HepG2 (cell line): ENCODE results near the gene BRPF1. TPM values are rescaled to one million over a fixed set of nuclear protein-coding genes. Genes with fewer than 3 reads are reported as not detected.

Experiments
- ATF4 ChIP-seq, 2 experiments: fragments of 450-650 bp in 1 of 2; sonication (generic) in 1 of 2; formaldehyde crosslinking; IDR thresholded peaks; 2 replicates each; pipeline versions ENCODE4 v1.5.0 to v1.8.0; 2020 to 2022; ENCODE audit warnings: mild to moderate bottlenecking in 1 of 2, missing genetic modification reagents in 1 of 2
- CEBPB ChIP-seq: IDR thresholded peaks from 2 replicates; pipeline ENCODE4 v1.6.1; 2011; ENCODE audit warnings: low read depth, low read length, improper control_type of control experiment, borderline replicate concordance
- ELF3 ChIP-seq: IDR thresholded peaks from 2 replicates; pipeline ENCODE4 v1.6.1; 2016; ENCODE audit warnings: missing genetic modification reagents, missing compliant biosample characterization
- GATAD2A ChIP-seq: IDR thresholded peaks from 2 replicates; pipeline ENCODE4 v1.6.1; 2016
- GMEB2 ChIP-seq: IDR thresholded peaks from 2 replicates; pipeline ENCODE4 v1.6.1; 2016; ENCODE audit warnings: missing biosample characterization, missing genetic modification reagents, low read depth
- HMG20A ChIP-seq: IDR thresholded peaks from 2 replicates; pipeline ENCODE4 v1.6.1; 2016; ENCODE audit warnings: borderline replicate concordance
- HNRNPH1 ChIP-seq: fragments of 200-400 bp; formaldehyde crosslinking; optimal IDR thresholded peaks from 2 replicates; pipeline ENCODE3; 2017; ENCODE audit warnings: mild to moderate bottlenecking, low read depth, low read length
- HNRNPUL1 ChIP-seq: fragments of 200-400 bp; formaldehyde crosslinking; IDR thresholded peaks from 2 replicates; pipeline ENCODE4 v1.6.1; 2017; ENCODE audit warnings: low read depth, mild to moderate bottlenecking, low read length, moderate library complexity
- JUND ChIP-seq: sonication (generic); formaldehyde crosslinking; IDR thresholded peaks from 2 replicates; pipeline ENCODE4 v1.8.0; 2022; ENCODE audit warnings: mild to moderate bottlenecking, missing genetic modification reagents
- KLF11 ChIP-seq: IDR thresholded peaks from 2 replicates; pipeline ENCODE4 v1.6.1; 2016; ENCODE audit warnings: missing compliant biosample characterization
- MBNL3 ChIP-seq: fragments of 250-450 bp; sonication (Bioruptor Pico); conservative IDR thresholded peaks from 2 replicates; pipeline ENCODE4 v1.8.0; 2022; ENCODE audit warnings: mild to moderate bottlenecking, inconsistent platforms
- NFE2L2 ChIP-seq: fragments of 150-350 bp; IDR thresholded peaks from 2 replicates; pipeline ENCODE4 v1.6.1; 2014; ENCODE audit warnings: low read length
- PATZ1 ChIP-seq: sonication (generic); formaldehyde crosslinking; IDR thresholded peaks from 2 replicates; pipeline ENCODE4 v1.4.0; 2020; ENCODE audit warnings: missing genetic modification reagents
- RBM22 ChIP-seq: fragments of 200-400 bp; formaldehyde crosslinking; optimal IDR thresholded peaks from 2 replicates; pipeline ENCODE3; 2017; ENCODE audit warnings: mild to moderate bottlenecking, low read length, moderate library complexity
- RNF219 ChIP-seq: sonication (generic); formaldehyde crosslinking; IDR thresholded peaks from 2 replicates; pipeline ENCODE4 v1.5.0; 2020; ENCODE audit warnings: mild to moderate bottlenecking, missing genetic modification reagents
- SOX5 ChIP-seq: IDR thresholded peaks from 2 replicates; pipeline ENCODE4 v1.6.1; 2016; ENCODE audit warnings: borderline replicate concordance
- TMF1 ChIP-seq: sonication (generic); formaldehyde crosslinking; IDR thresholded peaks from 2 replicates; pipeline ENCODE4 v1.8.1; 2022; ENCODE audit warnings: low read depth, missing genetic modification reagents
- YEATS2 ChIP-seq: sonication (generic); formaldehyde crosslinking; IDR thresholded peaks from 2 replicates; pipeline ENCODE4 v1.4.0; 2020; ENCODE audit warnings: missing genetic modification reagents, borderline replicate concordance
- ZFP90 ChIP-seq: sonication (generic); formaldehyde crosslinking; IDR thresholded peaks from 2 replicates; pipeline ENCODE4 v1.8.0; 2022; ENCODE audit warnings: missing genetic modification reagents, mild to moderate bottlenecking, inconsistent platforms, borderline replicate concordance
- ZMYM3 ChIP-seq: sonication (generic); formaldehyde crosslinking; IDR thresholded peaks from 2 replicates; pipeline ENCODE4 v1.5.1; 2020; ENCODE audit warnings: mild to moderate bottlenecking, missing genetic modification reagents
- ZNF121 ChIP-seq: sonication (generic); formaldehyde crosslinking; IDR thresholded peaks from 2 replicates; pipeline ENCODE4 v1.5.0; 2020; ENCODE audit warnings: mild to moderate bottlenecking, missing genetic modification reagents
- ZNF383 ChIP-seq: sonication (generic); formaldehyde crosslinking; IDR thresholded peaks from 2 replicates; pipeline ENCODE4 v1.4.0; 2020; ENCODE audit warnings: missing genetic modification reagents, mild to moderate bottlenecking, borderline replicate concordance
- ZNF644 ChIP-seq: IDR thresholded peaks from 2 replicates; pipeline ENCODE4 v1.6.1; 2016; ENCODE audit warnings: low read depth
- ZNF776 ChIP-seq: sonication (generic); formaldehyde crosslinking; IDR thresholded peaks from 2 replicates; pipeline ENCODE4 v1.4.0; 2020; ENCODE audit warnings: mild to moderate bottlenecking, missing genetic modification reagents
- polyA plus RNA-seq, 8 experiments: library from polyadenylated mRNA; depleted of rRNA in 3 of 8; stranded (reverse) in 7 of 8; unstranded in 1 of 8; fragments of >200 nt; fragmentation: Illumina TruSeq in 4 of 8; extraction: Trizol in 4 of 8; gene quantifications; 2 replicates each; pipeline versions ENCODE4 v1.2.1 to v1.2.3, GENCODE V29; 2011 to 2016; ENCODE audit warnings: low read depth in 4 of 8, missing spikeins in 1 of 8, mixed read lengths in 1 of 8; ENCODE audit not compliant: insufficient read depth in 1 of 8
- total RNA-seq, 5 experiments: library from RNA; depleted of rRNA; stranded (reverse); fragments of >200 nt; fragmentation: Illumina TruSeq; extraction: Trizol; gene quantifications; 2 replicates each; pipeline ENCODE4 v1.2.3, GENCODE V29; 2016; ENCODE audit warnings: low read depth in 1 of 5

BRPF1 gene
- total and polyA plus RNA-seq, 2 of the 13 experiments (the other 11 are each of a cell fraction or from before 2014, with no cell fraction given): 7.3 to 10.0 TPM

GRCh38 chr3:9769426-9770275 is 38.1 kb downstream of the BRPF1 start, which contains the start of gene CAMK1 (continued):
- TF ChIP-seq CEBPB (no peak), HMG20A (CRISPR knock-in tag) (no peak), ZNF776 (CRISPR knock-in tag) (no peak), YEATS2 (CRISPR knock-in tag) (no peak), ZFP90 (CRISPR knock-in tag) (no peak), HNRNPUL1 (no peak), ZMYM3 (no peak), GMEB2 (CRISPR knock-in tag) (no peak), KLF11 (CRISPR knock-in tag) (no peak), SOX5 (CRISPR knock-in tag) (no peak), JUND (CRISPR knock-in tag) (no peak), RBM22 (no peak), RNF219 (no peak), ZNF383 (no peak), TMF1 (CRISPR knock-in tag) (no peak), ELF3 (peak; percentile 28; the same call in 1 of the 2 replicates), MBNL3 (CRISPR knock-in tag) (no peak), ZNF644 (CRISPR knock-in tag) (no peak), ATF4 (CRISPR knock-in tag; IDR thresholded peaks at IDR 0.05) (no peak), NFE2L2 (no peak), ZNF121 (no peak), HNRNPH1 (no peak), PATZ1 (peak; percentile 13; the same call in 1 of the 2 replicates), GATAD2A (CRISPR knock-in tag) (no peak)
